HL-60 (cell line): ENCODE results near the gene NCKIPSD.

ENCODE experiments used
- DNase-seq, 2 experiments: peaks; one replicate each; pipeline ENCODE4 v3.0.0-alpha.2; 2010 to 2020; ENCODE audit warnings: low read depth in 1 of 2, low spot score in 1 of 2
- H3K27ac ChIP-seq: fragments of 250-450 bp; sonication (Bioruptor Pico); replicated peaks from 2 replicates; pipeline ENCODE4 v1.5.1; 2020; ENCODE audit warnings: mild to moderate bottlenecking, moderate library complexity
- H3K27me3 ChIP-seq: fragments of 250-450 bp; sonication (Bioruptor Pico); 2 replicates; pipeline ENCODE4 v1.5.1; 2021; ENCODE audit warnings: mild to moderate bottlenecking, moderate library complexity; ENCODE audit not compliant: insufficient read depth, poor library complexity, severe bottlenecking
- H3K4me3 ChIP-seq: replicated peaks from 2 replicates; pipeline ENCODE4 v1.5.1; 2011; ENCODE audit warnings: mild to moderate bottlenecking, control low read depth, low read length; ENCODE audit not compliant: insufficient read depth
- CTCF ChIP-seq: IDR thresholded peaks from one replicate; pipeline ENCODE4 v1.5.1; 2011; ENCODE audit warnings: low read length, control low read depth, inconsistent platforms; ENCODE audit not compliant: insufficient read depth
- GABPA ChIP-seq: IDR thresholded peaks from 2 replicates; pipeline ENCODE4 v1.6.1; 2012; ENCODE audit warnings: low read depth
- POLR2AphosphoS5 ChIP-seq: IDR thresholded peaks from 2 replicates; pipeline ENCODE4 v1.6.1; 2012; ENCODE audit warnings: low read depth
- REST ChIP-seq: IDR thresholded peaks from 2 replicates; pipeline ENCODE4 v1.6.1; 2012; ENCODE audit warnings: low read depth; ENCODE audit not compliant: insufficient replicate concordance
- SPI1 ChIP-seq: IDR thresholded peaks from 2 replicates; pipeline ENCODE4 v1.6.1; 2012; ENCODE audit warnings: low read depth, mild to moderate bottlenecking, borderline replicate concordance

NCKIPSD gene

DNA sequence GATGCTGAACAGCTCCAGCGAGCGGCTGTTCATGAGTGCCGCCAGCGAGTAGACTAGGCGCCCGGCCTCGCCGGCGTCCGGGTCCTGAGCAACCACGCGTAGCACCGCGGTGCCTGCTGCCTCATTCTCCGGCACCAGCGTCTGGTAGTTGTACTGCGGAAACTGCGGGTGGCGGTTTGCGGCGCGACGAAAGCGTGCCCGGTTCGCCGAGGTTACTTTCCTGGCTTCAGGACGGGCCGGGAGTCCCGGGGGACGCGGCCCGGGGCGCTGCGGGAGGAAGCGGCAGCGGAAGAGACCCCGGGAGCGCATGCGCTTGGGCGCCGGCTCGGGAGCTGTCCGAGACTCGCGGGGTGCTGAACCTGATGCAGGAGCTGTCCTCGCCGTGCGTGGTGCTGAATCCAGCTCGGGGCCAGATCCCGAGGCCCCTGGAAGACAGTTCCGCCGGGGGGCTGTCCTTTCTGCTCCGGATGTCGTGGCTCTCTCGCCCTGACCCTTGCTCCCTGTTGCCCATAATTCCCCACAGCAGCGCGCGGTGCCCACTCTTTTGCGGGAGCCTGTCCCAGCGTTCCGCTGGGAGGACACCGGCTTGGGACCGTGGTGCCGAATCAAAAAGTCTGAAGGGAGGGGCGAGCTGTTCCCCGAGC lies 24.1 kb downstream of the NCKIPSD start:
- Histone ChIP-seq H3K27me3 (peaks cover 3% of the 10 kb centered on the region), H3K27ac (no peak overlapping the region), H3K4me3 (peak overlapping the region; percentile 33)
- DNase-seq, result peak; percentile 51 to 67
- TF ChIP-seq REST (peak; percentile 100), GABPA (no peak), SPI1 (no peak)

DNA sequence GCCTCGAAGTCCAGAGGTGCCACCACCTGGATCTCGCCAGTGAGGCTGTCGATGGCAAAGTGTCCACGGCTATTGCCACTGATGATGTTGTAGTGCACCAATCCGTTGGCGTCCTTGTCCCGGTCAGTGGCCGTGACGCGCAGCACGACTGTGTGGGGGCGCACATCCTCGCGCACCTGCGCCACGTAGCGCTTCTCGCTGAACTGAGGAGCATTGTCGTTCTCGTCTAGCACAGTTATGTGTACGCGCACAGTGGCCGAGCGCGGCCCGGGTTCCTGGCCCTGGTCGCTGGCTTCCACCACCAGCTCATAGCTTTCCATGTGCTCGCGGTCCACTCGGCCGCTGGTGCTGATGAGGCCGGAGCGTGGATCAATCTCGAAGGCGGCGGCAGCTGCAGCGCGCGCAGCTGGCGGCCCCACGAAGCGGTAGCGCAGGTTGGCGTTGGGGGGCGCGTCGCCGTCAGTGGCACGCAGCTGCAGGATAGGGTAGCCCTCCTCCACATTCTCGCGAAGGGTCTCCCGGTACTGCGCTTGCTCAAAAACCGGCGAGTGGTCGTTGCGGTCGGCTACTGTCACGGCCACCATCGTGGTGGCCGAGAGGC lies 24.8 kb downstream of the NCKIPSD start:
- no peak overlapping the region for H3K27ac ChIP-seq
- no peak for DNase-seq
- H3K27me3 ChIP-seq, result peaks cover 3% of the 10 kb centered on the region
- no peak overlapping the region for H3K4me3 ChIP-seq
- TF ChIP-seq REST (no peak), SPI1 (no peak), GABPA (no peak), CTCF (no peak), POLR2AphosphoS5 (no peak)

- peaks cover 3% of the 10 kb centered on the region for H3K27me3 ChIP-seq
- H3K27ac ChIP-seq, result peak overlapping the region; percentile 56; the same call in 1 of the 2 replicates
- no peak overlapping the region for H3K4me3 ChIP-seq
- no peak for DNase-seq
- TF ChIP-seq GABPA (no peak), SPI1 (no peak), CTCF (no peak), POLR2AphosphoS5 (no peak), REST (no peak)
Observed at GRCh38 chr3:48656841-48657281, 28.9 kb downstream of the NCKIPSD start.
